Gastrocnemius medialis (tissue), 4 donors: Measurements from ENCODE around the gene RGS19. TPM values are rescaled to one million over a fixed set of nuclear protein-coding genes. Genes with fewer than 3 reads are reported as not detected.
A peak's percentile ranks its signal among the peaks of the same experiment; 100 is the strongest.

Experiments
- ATAC-seq, 2 donors: fragments of 150-250 bp; one replicate each; pipeline ENCODE4 v1.9.1; 2016
- DNase-seq, 2 donors: peaks; one replicate each; pipeline ENCODE4 v3.0.0-alpha.2; 2019
- H3K27ac ChIP-seq, 4 donors: fragments of 200-600 bp; sonication (generic); 1 replicate in 1 of 4; 2 replicates in 3 of 4; pipeline ENCODE4 v1.5.1; 2016 to 2018; ENCODE audit warnings: mild to moderate bottlenecking in 2 of 4, moderate library complexity in 1 of 4
- H3K27me3 ChIP-seq, 3 donors: fragments of 200-600 bp; sonication (generic) in 2 of 3; 1 replicate in 1 of 3; 2 replicates in 2 of 3; pipeline versions ENCODE4 v1.5.1 to v1.6.0; 2016 to 2019; ENCODE audit warnings: mild to moderate bottlenecking in 1 of 3, moderate library complexity in 1 of 3
- H3K36me3 ChIP-seq, 2 donors: fragments of 200-600 bp; sonication (generic) in 1 of 2; one replicate each; pipeline ENCODE4 v1.5.1; 2017 to 2018
- H3K4me1 ChIP-seq, 2 donors: fragments of 200-600 bp; sonication (generic) in 1 of 2; one replicate each; pipeline ENCODE4 v1.5.1; 2016 to 2017; ENCODE audit warnings: mild to moderate bottlenecking in 2 of 2
- H3K4me3 ChIP-seq, 4 donors: fragments of 200-600 bp; sonication (generic) in 3 of 4; 1 replicate in 1 of 4; 2 replicates in 3 of 4; pipeline ENCODE4 v1.5.1; 2016 to 2019; ENCODE audit warnings: mild to moderate bottlenecking in 2 of 4
- H3K9me3 ChIP-seq, 3 donors: fragments of 200-600 bp; sonication (generic) in 2 of 3; 1 replicate in 1 of 3; 2 replicates in 2 of 3; pipeline ENCODE4 v1.5.1; 2016 to 2019
- POLR2A ChIP-seq, 2 donors: fragments of 450-650 bp; IDR thresholded peaks; one replicate each; pipeline ENCODE4 v1.6.1; 2017; ENCODE audit warnings: antibody characterized with exemption in 2 of 2, mild to moderate bottlenecking in 2 of 2, moderate library complexity in 2 of 2
- in situ Hi-C, 4 donors: fragments of 200-750 bp; cut with MboI; loops; one replicate each; pipeline versions ENCODE4 v1.15.0 to v1.8.0; 2017; ENCODE audit warnings: low sequenced_read_pairs in 4 of 4
- intact Hi-C: fragments of 100-400 bp; cut with DNase I; formaldehyde crosslinking; loops from one replicate; pipeline ENCODE4 v1.15.1; 2023; ENCODE audit warnings: low total_unique reads
- total RNA-seq, 4 donors: library from RNA; depleted of rRNA; stranded (reverse); fragments of >200 nt; gene quantifications; one replicate each; pipeline versions ENCODE4 v1.1.0 to v1.2.3, GENCODE V29; 2016
- TF ChIP-seq, protein P1 (sequence below), 5 experiments: fragments of 450-650 bp in 3 of 5; fragments of 200-600 bp in 2 of 5; sonication (generic) in 2 of 5; IDR thresholded peaks in 4 of 5; conservative IDR thresholded peaks in 1 of 5; 1 replicate in 4 of 5; 2 replicates in 1 of 5; pipeline ENCODE4 v1.5.1; 2016 to 2019; ENCODE audit warnings: antibody characterized with exemption in 5 of 5, mild to moderate bottlenecking in 3 of 5, moderate library complexity in 3 of 5

RGS19 gene
- total RNA-seq, 4 donors from 2014 or later: 0.92 to 7.7 (median 3.5) TPM

DNA sequence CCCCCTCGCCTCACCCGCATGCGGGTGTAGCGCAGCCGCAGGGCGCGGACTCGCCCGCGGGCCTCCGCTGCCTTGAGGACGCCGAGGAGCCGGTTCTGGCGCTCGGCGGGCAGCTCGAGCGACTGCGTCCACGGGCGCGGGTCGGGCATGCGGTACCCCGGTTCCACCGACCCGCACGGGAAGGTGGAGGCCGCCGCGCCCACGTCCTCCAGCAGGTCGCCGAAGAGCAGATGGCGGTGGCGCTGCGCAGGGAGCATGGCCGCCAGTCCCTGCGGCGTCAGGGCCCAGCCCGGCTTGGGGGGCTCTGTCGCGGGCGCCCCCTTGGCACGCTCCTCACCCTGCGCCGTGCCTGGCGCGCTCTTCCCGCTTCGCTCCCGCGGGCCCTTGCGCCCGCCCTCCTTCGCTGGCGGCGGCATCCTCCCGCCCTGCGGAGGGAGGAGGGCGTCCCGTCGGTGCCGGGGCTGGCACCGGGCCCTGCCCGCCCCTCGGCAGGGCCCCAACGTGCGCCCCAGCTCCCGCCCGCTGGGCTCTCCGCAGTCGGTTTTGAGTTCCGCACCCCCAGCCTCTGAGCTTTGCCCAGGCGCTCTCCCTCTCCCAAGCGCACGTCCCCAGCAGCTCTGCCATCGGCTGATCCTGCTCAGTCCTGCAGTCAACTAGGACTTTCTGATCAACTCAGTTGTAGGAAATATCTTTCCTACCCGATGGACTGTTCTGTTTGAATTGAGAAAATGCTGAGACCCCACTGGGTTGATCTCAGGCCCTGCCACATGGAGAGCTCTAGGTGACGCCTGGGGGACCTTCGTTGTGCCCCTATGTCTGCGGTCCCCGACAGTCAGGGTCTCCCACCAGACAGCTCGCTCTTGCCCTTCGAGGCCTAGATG lies 4.7 kb upstream of the RGS19 start, which contains the start of gene LKAAEAR1:
Gene LKAAEAR1, minus strand, starts transcription at position 595 of the 881 bp plus-strand sequence. Its CDS starts 179 bp downstream, at position 416.
- in situ Hi-C loops (no loop called here), intact Hi-C loops (loop anchor here (1.0 kb wide), 2 partner anchors 22 to 36 kb away; no protein-coding TSS in a partner anchor)

DNA sequence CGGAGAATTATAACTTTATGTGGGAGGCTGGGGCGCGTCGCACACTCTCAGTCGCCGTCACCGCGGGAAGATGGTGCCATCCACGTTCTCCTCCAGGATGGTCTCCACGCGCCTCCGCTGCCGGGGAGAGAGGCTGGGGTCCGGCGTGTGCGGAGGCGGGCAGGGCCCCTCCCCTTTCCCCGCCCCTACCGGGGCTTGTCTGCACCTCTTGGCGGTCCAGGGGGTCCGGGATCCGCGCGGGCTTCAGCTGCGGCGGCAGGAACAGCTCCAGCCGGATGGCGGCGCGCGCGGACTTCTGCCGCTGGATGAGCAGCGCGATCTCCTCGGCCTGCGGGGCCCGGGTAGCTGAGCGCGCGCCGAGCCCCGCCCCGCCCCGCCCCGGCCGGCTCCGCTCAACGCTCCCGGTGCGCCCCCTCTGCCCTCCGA lies 4.1 kb upstream of the RGS19 start:
- TF ChIP-seq POLR2A (IDR thresholded peaks at IDR 0.05): no peak
- TF ChIP-seq, protein P1, sequence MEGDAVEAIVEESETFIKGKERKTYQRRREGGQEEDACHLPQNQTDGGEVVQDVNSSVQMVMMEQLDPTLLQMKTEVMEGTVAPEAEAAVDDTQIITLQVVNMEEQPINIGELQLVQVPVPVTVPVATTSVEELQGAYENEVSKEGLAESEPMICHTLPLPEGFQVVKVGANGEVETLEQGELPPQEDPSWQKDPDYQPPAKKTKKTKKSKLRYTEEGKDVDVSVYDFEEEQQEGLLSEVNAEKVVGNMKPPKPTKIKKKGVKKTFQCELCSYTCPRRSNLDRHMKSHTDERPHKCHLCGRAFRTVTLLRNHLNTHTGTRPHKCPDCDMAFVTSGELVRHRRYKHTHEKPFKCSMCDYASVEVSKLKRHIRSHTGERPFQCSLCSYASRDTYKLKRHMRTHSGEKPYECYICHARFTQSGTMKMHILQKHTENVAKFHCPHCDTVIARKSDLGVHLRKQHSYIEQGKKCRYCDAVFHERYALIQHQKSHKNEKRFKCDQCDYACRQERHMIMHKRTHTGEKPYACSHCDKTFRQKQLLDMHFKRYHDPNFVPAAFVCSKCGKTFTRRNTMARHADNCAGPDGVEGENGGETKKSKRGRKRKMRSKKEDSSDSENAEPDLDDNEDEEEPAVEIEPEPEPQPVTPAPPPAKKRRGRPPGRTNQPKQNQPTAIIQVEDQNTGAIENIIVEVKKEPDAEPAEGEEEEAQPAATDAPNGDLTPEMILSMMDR (IDR thresholded peaks at IDR 0.05 in 4 of 5, conservative IDR thresholded peaks at IDR 0.05 in 1 of 5): peak in 4 of 5 experiments; percentile 37 to 60 (median 59)
- no peak for DNase-seq
- Histone ChIP-seq H3K27ac (no peak overlapping the region), H3K36me3 (no peaks in the 10 kb centered on the region), H3K9me3 (no peaks in the 10 kb centered on the region), H3K27me3 (peaks cover 23 to 39% (median 35%) of the 10 kb centered on the region in 3 donors), H3K4me1 (peaks cover 12 to 14% of the 10 kb centered on the region in 2 donors), H3K4me3 (peak overlapping the region; percentile 42 to 64 (median 54))
- in situ Hi-C loops: no loop called here
- ATAC-seq: peak; percentile 35 to 43
- intact Hi-C loops: loop anchor here (1.0 kb wide), 2 partner anchors 21 to 37 kb away; no protein-coding TSS in a partner anchor

More for the DNA sequence above, 4.7 kb upstream of the RGS19 start, which contains the start of gene LKAAEAR1:
- H3K27ac ChIP-seq: no peak within 1 kb of the TSS
- H3K36me3 ChIP-seq: no peaks in the 10 kb centered on the region
- no peak for TF ChIP-seq POLR2A (IDR thresholded peaks at IDR 0.05)
- TF ChIP-seq, protein P1 (IDR thresholded peaks at IDR 0.05 in 4 of 5, conservative IDR thresholded peaks at IDR 0.05 in 1 of 5): no peak
- ATAC-seq (no peak), DNase-seq (no peak)
- H3K9me3 ChIP-seq: no peaks in the 10 kb centered on the region
- H3K4me3 ChIP-seq: peak within 1 kb of the TSS; percentile 42 to 64 (median 54)
- H3K27me3 ChIP-seq: peaks cover 23 to 39% (median 31%) of the 10 kb centered on the region in 3 donors
- H3K4me1 ChIP-seq: peaks cover 6 to 7% of the 10 kb centered on the region in 2 donors

DNA sequence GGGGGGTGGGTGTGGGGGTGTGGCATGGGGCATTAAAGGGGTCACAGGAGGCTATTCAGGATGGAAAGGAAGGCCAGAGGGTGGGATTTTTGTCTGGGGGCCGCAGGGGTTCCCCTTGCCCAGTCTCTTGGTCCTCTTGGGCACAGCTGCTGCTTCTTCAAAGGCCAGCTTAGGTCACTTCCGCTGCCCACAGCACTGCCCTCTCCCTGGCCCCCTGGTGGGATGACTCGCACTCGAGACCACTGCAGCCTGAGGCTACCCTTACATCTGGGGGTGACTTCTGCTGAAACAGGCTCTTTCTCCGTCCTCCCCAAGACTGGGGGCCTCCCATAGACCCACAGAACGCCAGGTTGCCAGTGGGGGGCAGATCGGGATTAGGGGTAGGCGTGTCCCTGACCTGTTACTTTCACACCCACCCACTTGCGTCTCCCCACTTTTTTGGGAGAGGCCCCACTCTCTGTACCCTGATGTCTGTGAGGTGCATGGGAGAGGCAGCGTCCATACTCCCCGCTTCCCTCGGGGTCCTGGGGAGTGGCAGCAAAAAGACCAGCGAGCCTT lies 3.6 kb upstream of the RGS19 start:
- peaks cover 13 to 18% of the 10 kb centered on the region in 2 donors for H3K4me1 ChIP-seq
- no peak for TF ChIP-seq POLR2A (IDR thresholded peaks at IDR 0.05)
- TF ChIP-seq, protein P1 (IDR thresholded peaks at IDR 0.05 in 4 of 5, conservative IDR thresholded peaks at IDR 0.05 in 1 of 5): no peak
- H3K36me3 ChIP-seq: no peaks in the 10 kb centered on the region
- no peak overlapping the region for H3K27ac ChIP-seq
- in situ Hi-C loops (no loop called here), intact Hi-C loops (loop anchor here (1.0 kb wide), 2 partner anchors 21 to 37 kb away; no protein-coding TSS in a partner anchor)
- ATAC-seq (no peak), DNase-seq (no peak)
- H3K9me3 ChIP-seq: no peaks in the 10 kb centered on the region
- H3K27me3 ChIP-seq: peaks cover 23 to 38% (median 32%) of the 10 kb centered on the region in 3 donors
- peak overlapping the region; percentile 24 to 64 (median 54) for H3K4me3 ChIP-seq

DNA sequence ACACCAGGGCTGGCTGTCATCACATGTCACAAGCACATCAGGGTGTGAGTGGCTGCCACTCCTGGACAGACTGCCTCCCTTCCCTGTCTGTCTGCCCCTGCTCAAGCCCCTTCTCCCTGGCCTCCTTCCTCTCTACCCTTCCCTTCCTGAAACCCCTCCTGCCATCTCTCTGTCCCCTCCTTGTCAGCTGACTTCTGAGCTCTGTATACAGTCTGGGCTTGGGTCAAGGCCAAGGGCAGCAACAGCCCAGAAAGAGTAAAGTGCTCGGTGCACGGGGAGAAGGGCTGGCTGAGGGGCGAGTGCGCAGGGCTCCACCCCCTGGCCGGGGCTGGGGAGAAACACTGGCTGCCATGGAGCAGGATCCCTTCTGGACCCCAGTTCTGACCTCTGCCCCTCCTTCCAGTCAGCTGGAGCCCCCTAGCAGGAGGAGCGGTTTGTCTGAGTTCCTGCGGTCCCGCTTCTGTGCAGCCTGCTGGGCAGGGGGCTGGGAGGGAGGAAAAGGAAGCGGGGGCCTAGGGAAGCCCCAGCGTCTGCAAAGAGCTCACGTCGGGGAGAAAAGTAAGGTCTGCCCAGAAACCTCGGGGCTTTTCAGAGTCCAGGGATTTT lies 2.9 kb upstream of the RGS19 start:
- Histone ChIP-seq H3K4me1 (peaks cover 13 to 18% of the 10 kb centered on the region in 2 donors), H3K9me3 (no peaks in the 10 kb centered on the region), H3K36me3 (no peaks in the 10 kb centered on the region), H3K4me3 (no peak overlapping the region), H3K27me3 (peaks cover 23 to 35% (median 32%) of the 10 kb centered on the region in 3 donors), H3K27ac (no peak overlapping the region)
- DNase-seq: no peak
- TF ChIP-seq POLR2A (IDR thresholded peaks at IDR 0.05): no peak
- TF ChIP-seq, protein P1 (IDR thresholded peaks at IDR 0.05 in 4 of 5, conservative IDR thresholded peaks at IDR 0.05 in 1 of 5): no peak
- in situ Hi-C loops: no loop called here
- intact Hi-C loops: no loop called here
- ATAC-seq: no peak
